NCI-H748 (cell line): ENCODE data around the gene TKFC.

Source experiments
- DNase-seq: peaks from one replicate; lab custom pipeline; 2025; ENCODE audit not compliant: unreplicated experiment; lab: John Stamatoyannopoulos, UW

TKFC gene, protein sequence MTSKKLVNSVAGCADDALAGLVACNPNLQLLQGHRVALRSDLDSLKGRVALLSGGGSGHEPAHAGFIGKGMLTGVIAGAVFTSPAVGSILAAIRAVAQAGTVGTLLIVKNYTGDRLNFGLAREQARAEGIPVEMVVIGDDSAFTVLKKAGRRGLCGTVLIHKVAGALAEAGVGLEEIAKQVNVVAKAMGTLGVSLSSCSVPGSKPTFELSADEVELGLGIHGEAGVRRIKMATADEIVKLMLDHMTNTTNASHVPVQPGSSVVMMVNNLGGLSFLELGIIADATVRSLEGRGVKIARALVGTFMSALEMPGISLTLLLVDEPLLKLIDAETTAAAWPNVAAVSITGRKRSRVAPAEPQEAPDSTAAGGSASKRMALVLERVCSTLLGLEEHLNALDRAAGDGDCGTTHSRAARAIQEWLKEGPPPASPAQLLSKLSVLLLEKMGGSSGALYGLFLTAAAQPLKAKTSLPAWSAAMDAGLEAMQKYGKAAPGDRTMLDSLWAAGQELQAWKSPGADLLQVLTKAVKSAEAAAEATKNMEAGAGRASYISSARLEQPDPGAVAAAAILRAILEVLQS

DNA sequence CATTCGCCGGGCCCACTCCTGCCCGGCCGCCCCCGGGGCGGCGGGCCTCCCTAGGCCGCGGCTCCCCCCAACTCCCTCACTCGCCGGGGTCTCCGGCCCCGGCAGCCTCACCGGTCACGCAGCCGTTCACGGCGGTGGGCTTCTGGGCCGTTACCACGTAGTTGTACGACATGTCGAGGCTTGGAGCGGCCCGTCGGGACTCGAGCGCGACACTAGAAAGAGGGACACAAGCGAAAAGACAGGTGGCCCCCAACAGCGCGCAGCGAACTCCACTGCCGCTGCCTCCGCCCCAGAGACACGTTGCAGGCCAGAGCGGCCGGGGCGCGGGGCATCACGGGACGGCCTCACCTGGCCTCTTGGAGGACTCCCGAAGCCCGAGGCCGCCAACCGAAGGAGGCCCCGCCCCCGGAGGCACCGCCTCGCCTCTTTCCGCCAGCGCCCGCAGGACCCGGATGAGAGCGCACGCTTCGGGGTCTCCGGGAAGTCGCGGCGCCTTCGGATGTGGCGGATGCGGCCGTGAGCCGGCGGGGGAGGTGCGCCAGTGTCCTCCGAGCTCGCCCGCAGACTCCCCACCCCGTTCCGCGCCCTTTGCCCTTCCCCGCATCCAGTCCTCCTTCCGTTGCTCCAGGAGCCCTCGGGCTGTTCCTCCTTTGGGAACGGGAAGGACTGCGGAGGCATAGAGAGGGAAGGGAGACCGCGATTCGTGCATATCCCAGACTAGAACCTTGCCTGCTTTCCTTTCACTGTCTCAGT is at the start of gene TKFC, which contains the start of gene DDB1:
Gene TKFC (plus strand): TSS at position 432 of the 753 bp plus-strand sequence. CDS start 1,501 bp downstream, outside the sequence.
Gene DDB1 (minus strand): TSS at position 309 of the 753 bp plus-strand sequence. CDS start 137 bp downstream, at position 172.
- peak; percentile 97 for DNase-seq

DNA sequence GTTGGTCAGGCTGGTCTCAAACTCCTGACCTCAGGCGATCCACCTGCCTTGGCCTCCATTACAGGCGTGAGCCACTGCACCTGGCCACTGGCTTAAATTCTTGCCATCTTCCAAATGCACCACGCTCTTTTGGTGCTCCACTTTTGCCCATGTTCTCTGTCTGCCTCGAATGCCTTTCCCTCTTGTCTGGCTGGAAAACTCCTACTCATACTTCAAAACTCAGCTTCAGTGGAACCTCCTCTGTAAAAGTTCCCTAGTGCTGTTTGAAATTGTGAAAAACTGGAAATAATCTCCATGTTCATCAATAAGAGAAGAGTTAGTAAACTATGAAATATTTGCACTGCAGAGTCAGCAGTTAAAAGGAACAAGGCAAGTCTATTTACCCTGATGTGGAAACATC is 49.4 kb upstream of the TKFC start:
- no peak for DNase-seq

DNA sequence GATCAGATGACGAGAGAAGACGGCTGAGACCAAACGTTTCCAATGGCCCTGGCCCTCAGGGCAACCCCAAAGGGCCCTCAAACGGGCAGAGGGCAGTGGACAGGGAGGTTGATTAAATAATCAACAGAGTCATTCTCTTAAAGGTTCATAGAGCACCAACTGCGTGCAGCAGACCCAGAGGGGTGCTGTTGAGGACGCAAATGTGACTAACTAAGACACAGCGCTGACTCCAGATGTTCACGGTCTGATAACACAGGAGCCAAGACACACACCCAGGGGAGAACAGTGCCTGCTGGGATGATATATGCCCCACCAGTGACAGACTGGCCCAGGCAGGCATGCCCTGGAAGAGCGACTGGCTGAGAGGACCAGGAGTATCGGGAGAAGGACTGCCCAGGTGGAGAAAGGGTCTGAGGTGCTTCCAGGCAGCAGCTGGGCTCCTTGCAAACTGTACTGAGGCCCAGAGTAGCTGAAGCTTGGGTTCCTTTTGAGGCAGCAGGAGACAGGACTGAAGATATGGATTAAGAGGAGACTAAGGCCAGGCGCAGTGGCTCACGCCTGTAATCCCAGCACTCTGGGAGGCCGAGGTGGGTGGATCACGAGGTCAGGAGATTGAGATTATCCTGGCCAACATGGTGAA is 45.6 kb upstream of the TKFC start:
- DNase-seq: no peak

DNA sequence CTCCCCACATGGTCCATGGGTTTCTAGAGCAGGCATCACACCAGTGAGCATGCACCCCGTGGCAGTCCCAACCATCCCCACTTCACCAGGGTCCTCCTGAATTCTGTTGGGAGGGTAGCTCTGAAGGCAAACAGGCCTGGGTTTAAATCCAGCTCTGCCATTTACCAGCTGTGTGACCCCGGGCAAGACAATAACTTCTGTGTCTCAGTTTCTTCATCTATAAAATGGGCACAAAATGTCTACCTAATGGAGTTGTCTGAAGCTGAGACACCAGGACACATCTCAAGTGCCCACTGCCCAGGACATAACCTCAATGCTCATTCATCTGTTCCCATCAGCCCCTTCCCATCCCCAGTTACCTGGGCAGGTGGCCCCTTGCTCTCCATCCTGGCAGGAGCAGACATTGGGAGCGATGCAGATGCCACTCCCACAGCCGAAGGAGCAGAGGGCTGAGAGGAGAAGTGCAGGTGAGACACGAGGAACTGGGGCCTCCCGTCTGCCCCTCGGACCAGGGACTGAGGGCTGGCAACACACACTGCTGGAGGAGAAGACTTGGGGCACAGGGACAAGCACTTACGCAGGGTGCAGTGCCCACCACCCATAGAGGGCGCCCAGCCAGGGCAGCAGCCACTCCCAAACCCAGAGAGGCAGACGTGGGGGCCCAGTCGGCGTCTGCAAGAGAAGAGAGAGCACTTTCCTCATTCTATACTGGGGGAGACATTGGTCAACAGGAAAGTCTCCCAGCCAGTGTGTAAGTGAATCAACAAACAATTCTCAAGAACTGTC is 41.9 kb upstream of the TKFC start:
- DNase-seq: no peak

DNA sequence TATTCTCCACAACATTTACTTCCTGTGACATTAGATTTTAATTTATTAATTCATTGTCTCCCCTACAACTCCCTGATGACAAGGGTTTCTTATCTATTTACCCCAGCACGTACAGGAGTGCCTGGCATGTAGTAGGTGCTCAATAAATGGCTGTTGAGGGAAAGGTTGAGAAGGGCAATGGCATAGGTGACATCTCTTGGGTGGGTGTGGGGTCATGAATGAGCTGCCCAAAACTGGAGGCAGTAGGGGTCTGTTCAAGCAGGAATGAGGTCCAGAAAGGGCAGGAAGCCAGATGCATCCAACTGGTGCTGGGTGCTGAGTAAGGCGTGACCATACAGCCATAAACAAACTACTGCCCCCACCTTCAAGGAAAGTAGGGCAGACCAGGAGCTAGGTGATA is 40.7 kb upstream of the TKFC start:
- no peak for DNase-seq

DNA sequence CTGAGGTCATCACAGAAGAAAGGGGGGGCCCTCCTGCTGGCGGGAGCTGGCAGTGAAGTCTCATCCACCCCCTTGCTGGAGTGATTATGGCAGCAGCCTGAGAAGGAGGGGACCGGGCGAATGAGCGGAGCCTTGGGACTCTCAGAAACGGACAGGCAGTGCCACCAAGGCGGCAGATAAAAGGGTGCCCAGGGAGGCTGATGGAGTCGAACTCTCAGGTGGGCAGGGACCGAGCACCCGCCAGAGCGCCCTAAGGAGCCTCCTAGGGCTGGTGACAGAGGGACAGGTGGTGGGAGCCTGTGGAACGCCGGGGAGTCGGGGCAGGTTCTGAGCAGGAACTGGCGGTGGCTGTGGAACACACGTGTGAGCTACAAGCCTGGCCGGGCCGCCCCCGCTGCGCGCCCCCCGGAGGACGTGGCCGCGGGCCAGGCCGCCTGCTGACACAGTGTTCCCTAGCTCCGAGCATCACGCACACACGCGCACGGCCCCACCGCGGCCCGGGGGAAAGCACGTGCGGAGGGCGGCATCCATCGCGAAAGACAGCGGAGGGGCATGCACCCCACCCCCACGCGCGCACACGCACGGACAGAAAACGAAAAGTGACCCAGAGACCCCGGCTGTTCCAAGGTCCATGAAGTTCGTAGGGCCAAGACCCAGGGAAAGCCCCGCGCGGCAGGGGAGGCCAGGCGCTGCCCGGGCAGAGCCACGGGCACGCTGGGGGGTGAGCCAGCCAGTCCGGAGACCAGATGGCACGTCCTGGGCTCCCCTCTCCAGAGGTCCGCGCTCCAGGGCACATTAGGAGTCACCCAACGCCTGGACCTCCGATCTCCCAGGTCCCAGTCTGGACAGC is 38.9 kb upstream of the TKFC start:
- peak; percentile 37 for DNase-seq

DNA sequence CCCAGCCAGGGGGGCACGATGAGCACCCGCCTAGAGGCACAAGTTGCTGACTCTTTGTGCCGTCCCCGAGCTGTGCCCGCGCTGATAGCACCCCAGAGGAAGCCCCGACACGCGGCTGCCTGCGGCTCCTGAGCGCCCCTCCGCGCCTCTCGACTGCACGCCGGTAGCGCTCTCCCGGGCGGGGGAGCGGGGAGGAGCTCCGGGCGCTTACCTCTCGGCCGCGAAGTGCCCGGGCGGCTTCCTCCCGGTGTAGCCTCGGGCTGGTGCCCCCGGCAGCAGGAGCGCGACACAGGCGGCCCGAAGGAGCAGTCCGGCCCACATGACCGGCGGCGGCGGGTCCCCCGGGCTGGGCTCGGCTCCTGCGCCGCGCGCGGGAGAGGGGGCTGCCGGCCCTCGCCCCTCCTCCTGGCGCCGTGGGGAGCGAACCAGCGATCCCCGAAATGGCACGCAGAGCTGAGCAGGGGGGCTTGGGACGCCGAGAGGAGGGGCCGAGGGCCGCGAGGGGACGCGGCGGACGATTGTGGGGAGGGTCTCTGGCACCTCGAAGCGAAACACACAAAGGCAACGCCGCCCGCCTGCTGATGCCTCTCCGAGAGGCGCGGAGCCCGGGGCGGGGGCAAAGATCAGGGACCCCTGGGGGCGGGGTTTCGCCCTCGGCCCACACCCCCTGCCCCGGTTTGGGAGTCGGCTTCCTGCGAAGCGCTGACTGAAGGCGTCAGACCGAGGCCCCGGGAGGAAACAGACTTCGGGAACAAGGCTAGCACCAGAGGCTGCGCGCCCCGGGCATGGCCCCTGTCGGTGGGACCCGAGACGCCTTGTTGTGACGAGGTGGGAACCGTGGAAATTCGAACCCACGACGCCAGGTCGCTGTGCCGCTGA is 38.1 kb upstream of the TKFC start, which contains the start of gene VWCE:
Gene VWCE (minus strand): TSS at position 600 of the 879 bp plus-strand sequence. CDS start 279 bp downstream, at position 321.
- DNase-seq: peak; percentile 78

DNA sequence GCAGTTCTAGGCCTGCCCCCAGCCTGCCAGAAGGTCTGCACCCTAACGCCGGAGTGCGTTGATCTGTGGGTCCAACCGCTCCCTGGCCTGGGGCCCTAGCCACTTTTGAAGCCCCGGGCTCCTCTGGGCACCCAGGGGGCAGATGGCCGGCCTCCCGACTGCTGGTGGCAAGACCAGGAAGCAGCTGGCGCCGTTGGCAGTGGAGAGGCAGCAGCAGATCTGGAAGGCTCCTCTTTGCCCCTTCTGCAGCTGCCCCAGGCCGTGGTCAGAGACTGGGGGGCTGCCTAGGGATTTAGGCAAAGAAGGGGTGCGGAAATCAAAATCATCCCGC is 37.5 kb upstream of the TKFC start:
- DNase-seq: no peak

DNA sequence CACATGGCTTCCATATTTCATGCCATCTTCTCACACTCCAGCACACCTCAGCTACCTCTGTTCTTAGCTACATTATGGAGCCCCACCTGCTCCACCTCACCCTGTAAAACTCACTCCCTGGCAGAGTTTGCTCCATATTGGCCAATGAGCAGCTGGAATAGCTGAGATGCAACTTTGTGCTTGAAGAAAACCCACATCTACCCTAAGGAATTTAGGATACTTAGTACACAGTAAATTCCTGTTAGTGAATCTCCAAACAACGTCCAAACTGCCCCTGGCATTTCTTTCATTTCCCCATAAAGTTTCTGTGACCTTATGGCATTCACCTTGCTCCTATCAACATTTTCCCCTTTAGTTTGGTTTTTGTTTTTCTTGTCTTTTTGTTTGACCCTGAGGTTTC is 35.7 kb upstream of the TKFC start:
- no peak for DNase-seq

DNA sequence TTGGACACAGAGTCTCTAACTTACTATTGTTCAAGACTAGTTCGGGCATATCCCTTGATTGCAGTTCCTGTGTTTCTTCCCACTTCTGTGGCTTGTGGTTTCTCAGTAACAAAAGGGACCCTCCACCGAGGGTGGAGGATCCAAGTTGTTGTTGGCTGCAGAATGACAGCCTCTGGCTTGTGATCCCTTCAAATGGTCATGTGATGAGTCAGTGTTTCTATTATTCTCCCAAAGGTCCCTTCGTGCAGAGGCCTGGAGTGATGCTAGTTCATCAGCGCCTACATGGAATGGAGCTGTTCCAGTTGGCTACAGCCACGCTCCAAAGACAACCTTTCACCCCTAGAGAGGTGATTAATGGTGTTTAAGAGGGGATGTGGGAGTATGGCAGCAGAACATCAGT is 35.3 kb upstream of the TKFC start:
- no peak for DNase-seq

DNA sequence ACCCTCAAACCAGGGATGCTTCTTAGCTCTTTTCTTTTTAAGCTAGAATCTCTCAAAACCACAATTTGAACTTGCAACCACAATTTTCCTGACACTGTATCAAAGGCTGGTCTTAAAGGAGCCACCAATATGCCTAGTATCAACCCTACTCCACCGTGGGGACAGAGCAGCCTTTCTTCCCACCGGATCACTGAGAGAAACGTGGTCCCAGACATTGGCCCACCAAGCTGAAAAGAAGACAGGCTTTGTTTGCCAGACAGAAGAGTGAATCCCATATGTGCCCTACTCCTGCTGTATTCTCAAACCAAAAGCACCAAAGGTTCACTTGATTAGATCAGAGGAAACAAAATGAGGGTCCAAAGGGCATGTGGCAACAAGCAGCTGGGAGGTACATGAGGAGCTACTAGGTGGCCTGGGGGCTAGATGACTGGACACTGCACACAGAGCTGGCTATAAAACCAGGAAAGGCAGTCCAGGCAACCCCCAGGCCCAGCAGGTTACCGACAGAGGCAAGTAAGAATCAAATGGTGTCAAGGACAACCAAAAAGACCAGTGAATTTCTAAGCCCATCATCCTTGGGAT is 34.3 kb upstream of the TKFC start:
- DNase-seq: no peak

DNA sequence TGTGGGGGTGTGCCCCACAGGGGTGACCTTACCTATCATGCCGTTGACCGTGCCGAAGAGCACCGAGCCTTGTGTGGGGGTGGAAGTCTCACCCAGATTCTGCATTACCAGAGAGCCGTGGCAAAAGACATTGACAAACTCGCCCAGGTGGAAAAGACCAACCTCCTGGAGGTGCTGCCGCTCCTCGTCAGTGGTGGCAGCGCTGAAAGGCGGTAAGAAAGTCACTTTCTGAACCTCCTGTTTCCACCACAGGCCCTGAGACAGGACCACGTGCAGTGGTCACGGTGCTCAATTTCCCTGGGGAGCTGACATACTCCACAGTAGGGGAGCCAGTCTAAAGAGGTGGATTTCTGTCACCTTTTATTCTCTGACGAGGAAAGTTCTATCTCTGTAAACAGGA is 30.5 kb upstream of the TKFC start:
- DNase-seq: no peak

DNA sequence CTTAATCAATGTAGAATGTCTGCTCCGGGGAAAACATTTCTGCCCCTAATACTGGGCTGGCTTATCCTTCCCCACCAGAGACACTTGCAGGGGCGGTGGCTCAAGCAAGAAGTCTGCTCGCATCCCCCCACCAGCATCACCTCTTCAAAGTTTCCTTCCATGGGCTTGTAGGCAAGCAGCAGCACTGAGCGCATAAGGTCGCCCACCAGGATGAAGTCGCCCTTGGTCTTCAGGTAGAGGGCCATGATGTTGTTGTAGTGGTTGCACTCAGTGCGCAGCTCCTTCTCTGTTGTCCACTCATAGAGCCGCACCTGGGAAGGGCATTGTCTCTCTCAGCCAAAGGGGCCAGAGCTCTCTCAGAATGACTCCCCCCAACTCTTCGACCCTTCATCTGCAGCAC is 29.3 kb upstream of the TKFC start:
- DNase-seq: no peak

DNA sequence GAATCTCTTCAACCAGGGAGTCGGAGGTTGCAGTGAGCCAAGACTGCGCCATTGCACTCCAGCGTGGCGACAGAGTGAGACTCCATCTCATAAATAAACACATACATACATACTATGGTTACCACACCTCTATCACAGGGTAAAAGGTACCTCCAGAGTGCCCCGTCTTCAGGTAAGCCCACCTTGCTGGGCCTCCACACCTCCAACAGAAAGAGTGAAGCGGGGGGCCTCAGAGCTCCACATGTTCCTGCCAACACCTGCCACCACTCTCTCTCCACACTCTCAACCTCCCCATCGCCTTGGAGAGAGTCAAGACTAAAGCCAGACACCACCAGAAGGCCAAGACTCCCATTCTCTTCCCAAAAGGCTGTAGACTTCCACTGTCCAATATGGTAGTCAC is 27.6 kb upstream of the TKFC start:
- DNase-seq: no peak

DNA sequence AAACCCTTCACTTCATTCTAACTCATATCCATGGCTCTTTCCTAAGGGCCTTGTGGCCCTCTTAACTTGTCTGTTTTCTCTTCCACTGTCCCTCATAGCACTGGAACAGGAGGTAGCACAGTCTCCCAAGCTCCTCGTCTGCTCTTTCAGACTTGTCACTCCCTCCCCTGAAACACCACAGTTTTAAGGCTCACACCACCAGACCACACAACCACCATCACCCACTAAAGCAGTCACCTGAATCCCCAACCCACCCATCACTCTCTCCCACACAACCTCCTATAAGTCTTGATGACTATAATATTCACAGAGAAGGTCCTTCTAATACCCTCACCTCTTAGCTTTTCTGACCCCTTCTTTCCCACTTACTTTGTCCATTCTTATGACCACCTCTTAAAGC is 26.8 kb upstream of the TKFC start:
- DNase-seq: no peak

DNA sequence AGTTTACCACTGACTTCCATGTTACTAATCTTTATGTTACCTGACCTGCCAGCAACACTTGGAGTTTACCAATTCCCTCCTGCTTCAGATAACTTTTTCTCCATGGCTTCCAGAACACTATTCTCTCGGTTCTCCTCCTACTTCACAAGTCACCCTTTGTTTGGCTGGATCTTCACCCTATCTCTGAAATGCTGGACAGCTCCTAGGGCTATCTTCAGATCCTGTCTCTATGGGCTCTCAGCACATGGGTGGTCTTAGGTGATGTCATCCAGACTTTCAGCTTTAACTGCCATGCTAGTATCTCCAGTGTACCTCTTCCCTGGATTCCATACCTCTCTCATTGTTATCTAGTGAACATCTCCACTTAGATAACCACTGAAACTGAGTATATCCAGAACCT is 25.7 kb upstream of the TKFC start:
- DNase-seq: no peak

DNA sequence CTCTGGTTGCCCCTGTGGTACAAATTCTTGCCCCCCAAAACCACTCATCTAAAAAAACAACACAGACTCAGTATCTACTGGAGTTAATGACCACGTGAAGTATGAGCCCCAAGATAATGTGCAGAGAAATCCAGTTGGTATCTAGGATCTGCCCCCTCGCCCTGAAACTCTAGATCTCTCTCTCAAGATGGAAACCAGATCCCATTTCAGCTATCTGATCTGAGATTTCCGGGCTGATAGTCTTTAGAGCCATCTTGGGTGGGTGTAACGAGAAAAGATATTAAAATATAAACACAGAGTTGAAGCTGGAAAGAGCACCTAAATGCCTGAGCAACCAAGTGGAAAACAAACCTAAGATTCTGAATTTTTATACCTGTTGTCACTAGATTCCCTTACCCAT is 23.9 kb upstream of the TKFC start:
- DNase-seq: no peak

DNA sequence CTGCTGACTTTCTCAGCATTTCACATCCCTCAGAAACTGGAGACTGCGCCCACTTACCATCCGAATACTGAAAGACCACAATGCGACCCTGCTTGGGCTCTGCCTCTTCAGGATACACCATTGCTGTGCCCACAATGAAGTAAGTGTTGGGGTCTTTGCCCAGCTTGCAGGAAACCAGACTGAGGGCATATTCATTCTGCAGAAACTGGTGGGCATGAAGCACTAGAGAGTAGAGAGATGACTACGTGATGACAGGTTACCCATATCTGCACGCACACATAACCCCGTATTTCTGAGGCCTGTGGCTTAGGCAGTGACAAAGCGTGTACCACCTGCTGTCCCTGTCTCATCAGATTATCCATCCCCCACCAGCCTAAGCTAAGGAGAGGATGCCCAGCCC is 23.3 kb upstream of the TKFC start:
- DNase-seq: no peak
